ENCODE data around the gene WFIKKN2.

DNA sequence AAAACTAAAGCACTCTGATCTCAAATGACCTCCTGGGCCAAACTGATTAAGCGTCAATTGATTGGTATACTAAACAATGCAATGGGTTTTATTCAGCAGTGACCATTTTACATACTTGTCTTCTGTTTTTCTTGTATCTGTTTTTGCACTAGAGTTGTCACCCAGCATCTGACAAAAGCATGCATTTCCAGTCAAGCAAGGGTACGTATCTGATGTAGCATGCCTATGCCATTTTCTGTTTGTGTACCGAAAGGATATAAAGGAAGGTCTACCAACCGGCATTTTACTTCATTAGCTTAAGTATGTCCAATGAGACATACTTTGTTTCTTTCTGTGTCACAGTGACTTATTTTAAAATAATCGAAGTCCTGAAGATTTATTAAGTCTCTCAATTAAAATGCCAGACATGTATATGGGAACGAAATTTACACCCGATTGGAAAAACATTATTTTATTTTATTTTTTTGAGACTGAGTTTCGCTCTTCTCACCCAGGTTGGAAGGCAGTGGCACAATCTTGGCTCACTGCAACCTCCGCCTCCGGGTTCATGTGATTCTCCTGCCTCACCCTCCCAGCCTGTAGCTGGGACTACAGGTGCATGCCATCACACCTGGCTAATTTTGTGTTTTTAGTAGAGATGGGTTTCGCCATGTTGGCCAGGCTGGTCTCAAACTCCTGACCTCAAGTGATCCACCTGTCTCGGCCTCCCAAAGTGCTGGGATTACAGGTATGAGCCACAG lies 23.3 kb downstream of the WFIKKN2 start:
- TF ChIP-seq CTCF (conservative IDR thresholded peaks at IDR 0.05; ENCODE audit: low read length) (no peak), EZH2phosphoT487 (IDR thresholded peaks at IDR 0.05; ENCODE audit: borderline replicate concordance, low read depth, low read length) (no peak)

All from OCI-LY7 (cell line).